HG02943 (cell line): ENCODE measurements around the gene GARNL3.

Experiments used
- ATAC-seq: cut with Tn5 transposase; IDR thresholded peaks from one replicate; pipeline ENCODE4 v1.9.1; 2021; ENCODE audit warnings: mild to moderate bottlenecking, low read depth, moderate library complexity; ENCODE audit not compliant: unreplicated experiment

GARNL3 gene

GRCh38 chr9:127397646-127398274, 133.2 kb downstream of the GARNL3 start:
- no peak for ATAC-seq

GRCh38 chr9:127398275-127398647, 133.7 kb downstream of the GARNL3 start:
- no peak for ATAC-seq

- ATAC-seq: no peak
These were observed 134.3 kb downstream of the GARNL3 start for GRCh38 chr9:127398715-127399400.

GRCh38 chr9:127399736-127400269, 135.2 kb downstream of the GARNL3 start:
- ATAC-seq: no peak

GRCh38 chr9:127402401-127403090, 138.0 kb downstream of the GARNL3 start:
- no peak for ATAC-seq

- no peak for ATAC-seq
These were observed 139.1 kb downstream of the GARNL3 start for GRCh38 chr9:127403507-127404192.

- no peak for ATAC-seq
These were observed 140.1 kb downstream of the GARNL3 start for GRCh38 chr9:127404631-127405030.

- ATAC-seq: no peak
These were observed 141.0 kb downstream of the GARNL3 start for GRCh38 chr9:127405344-127406125.

GRCh38 chr9:127406799-127407491, 142.4 kb downstream of the GARNL3 start:
- no peak for ATAC-seq

- no peak for ATAC-seq
These were observed 142.9 kb downstream of the GARNL3 start for GRCh38 chr9:127407492-127407843.

- no peak for ATAC-seq
These were observed 146.5 kb downstream of the GARNL3 start for GRCh38 chr9:127411122-127411521.

GRCh38 chr9:127415141-127415540, 150.6 kb downstream of the GARNL3 start:
- ATAC-seq: no peak

GRCh38 chr9:127415657-127416056, 151.1 kb downstream of the GARNL3 start:
- no peak for ATAC-seq

GRCh38 chr9:127417131-127418036, 152.8 kb downstream of the GARNL3 start:
- ATAC-seq: no peak

- ATAC-seq: no peak
These were observed 153.5 kb downstream of the GARNL3 start for GRCh38 chr9:127418037-127418471.

- ATAC-seq: no peak
These were observed 154.8 kb downstream of the GARNL3 start for GRCh38 chr9:127419348-127419747.

- ATAC-seq: no peak
These were observed 156.5 kb downstream of the GARNL3 start for GRCh38 chr9:127421057-127421456.

GRCh38 chr9:127422133-127422782, 157.7 kb downstream of the GARNL3 start:
- ATAC-seq: no peak
